NCI-H146 treated with DMSO at 0.1 percent for 48 hours (cell line): ENCODE results near the gene MYO5C.
"Not testable (repeated sequence)": the region's sequence is repeated elsewhere in the genome, so short reads cannot be mapped to it uniquely, and the experiment has no call there.

Experiments
- DNase-seq: peaks from one replicate; lab custom pipeline; 2025; ENCODE audit not compliant: unreplicated experiment; lab: John Stamatoyannopoulos, UW

Gene MYO5C

DNA sequence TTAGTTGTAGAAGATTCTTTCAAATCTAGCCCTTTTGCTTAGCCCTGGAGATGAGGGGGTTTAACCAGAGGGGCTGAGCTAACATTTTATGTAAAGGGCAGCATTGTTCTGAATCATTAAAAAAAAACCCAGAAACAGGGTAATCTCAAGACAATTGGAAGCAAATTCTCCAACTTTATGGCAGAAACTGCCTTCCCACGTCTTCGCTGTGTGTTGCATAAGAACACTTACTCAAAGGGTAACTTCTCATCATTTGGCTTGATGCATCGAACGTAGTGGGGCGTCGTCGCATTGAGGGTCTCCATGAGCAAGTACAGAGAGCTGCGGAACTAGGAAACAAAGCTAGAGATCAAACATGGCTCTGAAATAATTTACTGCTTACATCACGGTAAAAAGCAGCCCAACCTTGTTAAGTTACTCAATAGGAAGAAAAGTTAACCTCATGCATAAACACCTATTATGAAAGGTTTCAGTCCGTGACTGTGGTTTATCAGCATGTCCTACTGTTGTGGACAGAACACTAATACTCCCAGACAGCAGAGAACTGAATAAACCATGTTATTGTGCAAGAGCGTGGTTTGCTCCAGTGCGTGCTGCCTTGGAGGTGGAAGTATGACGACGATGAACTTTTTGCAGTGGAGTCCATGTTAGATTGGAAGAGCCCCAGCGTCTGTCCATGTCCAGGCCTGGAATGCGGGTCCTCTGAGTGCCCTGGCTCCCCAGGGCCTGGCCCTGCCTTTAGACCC lies 48.7 kb downstream of the MYO5C start:
- DNase-seq, result no peak

- DNase-seq, result no peak
Measured at GRCh38 chr15:52243697-52244555, 51.7 kb downstream of the MYO5C start.

DNA sequence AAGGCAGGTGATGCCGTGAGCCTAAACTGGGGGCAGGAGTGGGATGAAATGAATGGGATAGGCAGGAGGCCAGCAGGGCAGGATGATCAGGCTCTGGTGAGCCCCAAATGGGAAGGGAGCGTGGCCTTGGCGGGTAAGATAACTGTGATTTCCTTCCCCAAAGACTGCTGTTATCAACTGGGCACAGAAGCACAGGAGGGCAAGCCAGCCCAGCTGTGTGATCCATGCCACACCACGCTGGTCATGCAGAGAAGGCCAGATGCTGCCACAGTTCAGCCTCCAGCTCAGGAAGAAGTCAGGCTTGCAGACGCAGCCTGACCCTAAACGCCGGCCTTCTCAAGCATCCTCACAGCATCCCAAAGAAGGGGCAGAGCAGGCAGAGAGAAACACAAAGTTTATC lies 52.3 kb downstream of the MYO5C start:
- no peak for DNase-seq

DNA sequence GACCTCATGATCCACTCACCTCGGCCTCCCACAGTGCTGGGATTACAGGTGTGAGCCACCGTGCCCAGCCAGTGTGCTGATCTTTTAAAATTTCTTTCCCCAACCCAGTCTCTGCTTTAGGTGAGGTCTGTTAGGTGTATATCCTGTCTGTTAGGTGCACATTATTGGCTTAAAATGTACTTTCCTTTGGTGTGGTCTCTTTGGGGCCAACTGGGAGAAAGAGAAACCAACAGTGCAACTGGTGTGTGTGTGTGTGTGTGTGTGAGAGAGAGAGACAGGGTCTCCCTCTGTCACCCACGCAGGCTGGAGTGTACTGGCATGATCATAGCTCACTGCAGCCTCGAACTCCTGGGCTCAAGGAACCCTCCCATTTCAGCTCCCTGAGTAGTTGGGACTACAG lies 54.1 kb downstream of the MYO5C start:
- no peak for DNase-seq

DNA sequence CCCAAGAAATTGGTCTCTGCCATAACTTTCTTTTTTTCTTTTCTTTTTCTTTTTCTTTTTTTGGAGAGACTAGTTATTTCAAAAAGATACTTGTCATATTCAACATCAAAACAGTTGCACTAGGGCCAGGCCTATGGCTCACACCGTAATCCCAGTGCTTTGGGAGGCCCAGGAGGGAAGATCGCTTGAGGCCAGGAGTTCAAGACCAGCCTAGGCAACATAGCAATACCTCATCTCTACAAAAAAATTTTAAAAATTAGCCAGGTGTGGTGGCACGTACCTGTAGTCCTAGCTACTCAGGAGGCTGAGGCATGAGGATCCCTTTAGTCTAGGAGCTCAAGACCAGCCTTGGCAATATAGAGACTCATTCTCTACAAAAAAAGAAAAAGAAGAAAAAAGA lies 55.4 kb downstream of the MYO5C start:
- no peak for DNase-seq

- DNase-seq, result not testable (repeated sequence)
Measured at GRCh38 chr15:52238989-52239525, 56.5 kb downstream of the MYO5C start.

DNA sequence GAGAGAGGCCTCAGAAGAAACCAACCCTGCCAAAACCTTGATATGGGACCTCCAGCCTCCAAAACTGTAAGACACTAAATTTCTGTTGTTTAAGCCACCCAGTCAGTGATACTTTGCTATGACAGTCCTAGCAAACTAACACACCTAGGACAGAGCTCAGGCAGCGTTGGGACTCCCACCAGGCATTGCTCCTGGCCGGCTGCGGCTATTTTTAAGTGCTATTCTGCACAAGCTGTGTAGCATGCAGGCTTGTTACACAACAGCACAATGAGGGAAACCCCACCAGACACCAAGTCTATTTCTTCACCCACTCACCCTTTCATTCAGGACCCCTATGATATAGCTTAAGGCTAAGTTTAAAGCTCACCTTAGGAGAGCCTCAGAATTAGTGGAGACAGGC lies 57.5 kb downstream of the MYO5C start:
- no peak for DNase-seq

- no peak for DNase-seq
Measured at GRCh38 chr15:52236013-52236412, 59.6 kb downstream of the MYO5C start.

GRCh38 chr15:52234596-52235541 lies 60.7 kb downstream of the MYO5C start:
- no peak for DNase-seq

GRCh38 chr15:52233405-52233804 lies 62.2 kb downstream of the MYO5C start:
- DNase-seq, result no peak

DNA sequence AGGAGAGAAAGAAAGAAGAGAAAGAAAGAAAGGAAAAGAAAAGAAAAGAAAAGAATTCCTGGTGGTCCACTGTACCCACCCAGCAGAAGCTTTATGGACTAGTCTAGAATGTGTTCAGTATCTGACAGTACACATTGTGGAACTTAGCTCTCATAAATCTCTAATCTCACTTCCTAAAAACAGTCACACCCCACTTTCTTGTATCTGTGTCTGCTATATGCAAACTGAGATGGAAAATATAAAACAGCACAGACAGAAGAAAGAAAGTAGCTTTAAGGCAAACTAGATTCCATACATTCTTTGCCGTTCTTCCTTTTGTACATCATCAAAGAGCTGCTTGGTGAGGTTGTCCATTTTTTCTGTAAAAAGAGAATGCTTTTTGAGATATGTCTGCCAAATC lies 63.3 kb downstream of the MYO5C start:
- DNase-seq, result no peak

DNA sequence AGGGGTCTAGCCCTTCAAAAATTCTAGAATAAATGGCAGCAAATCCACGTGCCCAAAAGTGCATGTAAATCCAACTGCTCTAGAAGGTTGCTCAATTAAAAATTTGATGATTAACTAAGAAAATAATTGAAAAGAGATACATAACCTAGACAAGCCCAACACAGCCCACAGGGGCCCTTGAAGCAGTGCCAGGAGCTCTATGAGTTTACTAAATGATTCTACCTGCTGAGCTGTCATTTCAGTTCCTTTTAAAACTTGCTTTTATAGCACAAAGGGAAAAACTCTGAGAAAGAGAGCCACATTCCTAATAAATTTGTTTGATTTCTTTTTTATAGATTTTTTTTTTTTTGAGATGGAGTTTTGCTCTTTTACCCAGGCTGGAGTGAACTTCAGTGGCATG lies 65.5 kb downstream of the MYO5C start:
- DNase-seq, result no peak

GRCh38 chr15:52228921-52229320 lies 66.7 kb downstream of the MYO5C start:
- no peak for DNase-seq

DNA sequence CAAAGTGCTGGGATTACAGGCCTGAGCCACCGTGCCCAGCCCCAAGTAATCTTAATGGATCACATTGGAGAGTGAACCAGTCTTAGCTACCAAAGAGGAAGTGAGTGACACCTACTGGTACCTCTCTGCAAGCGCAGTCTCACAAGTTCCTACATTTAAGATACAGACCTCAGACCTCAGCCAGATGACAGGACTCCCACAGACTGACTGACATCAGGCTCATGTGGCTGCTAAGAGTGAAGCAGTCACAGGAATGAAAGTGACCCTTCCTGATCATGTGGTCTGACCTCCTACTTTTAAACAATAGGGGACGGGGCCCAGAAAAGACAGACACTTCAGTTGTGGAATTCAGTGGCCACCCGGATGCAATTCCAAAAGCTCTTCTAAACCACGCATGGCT lies 68.1 kb downstream of the MYO5C start:
- peak; percentile 1 for DNase-seq

DNA sequence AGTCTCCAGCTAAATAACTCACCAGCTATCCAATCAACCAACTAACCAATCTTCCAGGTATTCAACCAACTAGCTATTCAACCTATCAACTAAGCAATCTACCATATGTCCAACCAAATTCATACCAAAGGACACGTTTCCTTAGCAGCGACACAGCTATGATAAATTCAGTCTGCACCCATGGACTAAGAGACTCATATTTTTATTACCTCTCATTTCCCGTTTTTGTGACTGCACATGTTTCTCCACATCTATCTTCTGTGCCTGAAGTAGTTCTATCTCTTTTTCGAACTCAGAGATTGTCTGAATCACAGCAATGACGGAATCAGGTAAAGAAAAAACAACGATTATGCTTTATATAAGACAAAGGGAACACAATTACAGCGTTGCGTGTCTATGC lies 70.4 kb downstream of the MYO5C start:
- DNase-seq, result no peak

- no peak for DNase-seq
Measured at GRCh38 chr15:52224211-52224610, 71.4 kb downstream of the MYO5C start.

GRCh38 chr15:52221730-52222129 lies 73.9 kb downstream of the MYO5C start:
- DNase-seq, result no peak

DNA sequence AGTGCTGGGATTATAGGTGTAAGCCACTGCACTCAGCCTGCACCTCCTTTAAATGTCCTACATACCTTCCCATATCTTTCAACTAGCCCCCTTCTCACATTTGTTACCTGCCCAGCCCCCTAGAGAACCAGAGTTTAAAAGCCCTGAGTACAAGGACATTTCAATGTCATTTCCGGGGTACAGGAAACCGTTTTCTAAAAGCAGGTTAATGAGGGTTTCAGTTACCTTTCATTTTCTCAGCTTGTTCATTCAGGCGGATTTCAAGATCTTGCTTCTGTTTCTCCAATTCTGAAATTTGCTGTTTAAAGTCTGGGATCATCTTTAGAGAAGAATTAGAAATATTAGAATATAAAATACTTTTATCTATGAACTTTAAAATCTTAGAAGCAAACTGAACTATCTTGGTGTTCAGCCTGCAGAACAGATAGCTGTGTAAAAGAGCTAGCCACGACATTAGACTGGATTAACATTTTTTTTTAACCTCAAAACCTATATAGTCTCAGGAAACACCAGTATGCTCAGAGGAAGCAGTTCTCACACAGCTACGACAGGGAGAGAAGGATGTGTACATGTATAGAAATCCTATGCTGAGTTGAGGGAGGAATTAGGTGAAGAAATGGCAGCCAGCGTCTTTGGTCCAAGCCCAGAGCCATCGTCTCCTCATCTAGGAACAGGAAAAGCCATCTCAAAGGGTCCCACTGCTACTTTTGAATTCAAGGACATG lies 74.5 kb downstream of the MYO5C start:
- no peak for DNase-seq

- DNase-seq, result no peak
Measured at GRCh38 chr15:52220251-52220650, 75.4 kb downstream of the MYO5C start.

GRCh38 chr15:52218816-52219215 lies 76.8 kb downstream of the MYO5C start:
- no peak for DNase-seq
